GM19467 (cell line): Measurements from ENCODE around the gene PPARGC1A.

Source experiments
- ATAC-seq: cut with Tn5 transposase; IDR thresholded peaks from one replicate; pipeline ENCODE4 v1.9.1; 2021; ENCODE audit warnings: mild to moderate bottlenecking, moderate library complexity; ENCODE audit not compliant: unreplicated experiment

Gene PPARGC1A

DNA sequence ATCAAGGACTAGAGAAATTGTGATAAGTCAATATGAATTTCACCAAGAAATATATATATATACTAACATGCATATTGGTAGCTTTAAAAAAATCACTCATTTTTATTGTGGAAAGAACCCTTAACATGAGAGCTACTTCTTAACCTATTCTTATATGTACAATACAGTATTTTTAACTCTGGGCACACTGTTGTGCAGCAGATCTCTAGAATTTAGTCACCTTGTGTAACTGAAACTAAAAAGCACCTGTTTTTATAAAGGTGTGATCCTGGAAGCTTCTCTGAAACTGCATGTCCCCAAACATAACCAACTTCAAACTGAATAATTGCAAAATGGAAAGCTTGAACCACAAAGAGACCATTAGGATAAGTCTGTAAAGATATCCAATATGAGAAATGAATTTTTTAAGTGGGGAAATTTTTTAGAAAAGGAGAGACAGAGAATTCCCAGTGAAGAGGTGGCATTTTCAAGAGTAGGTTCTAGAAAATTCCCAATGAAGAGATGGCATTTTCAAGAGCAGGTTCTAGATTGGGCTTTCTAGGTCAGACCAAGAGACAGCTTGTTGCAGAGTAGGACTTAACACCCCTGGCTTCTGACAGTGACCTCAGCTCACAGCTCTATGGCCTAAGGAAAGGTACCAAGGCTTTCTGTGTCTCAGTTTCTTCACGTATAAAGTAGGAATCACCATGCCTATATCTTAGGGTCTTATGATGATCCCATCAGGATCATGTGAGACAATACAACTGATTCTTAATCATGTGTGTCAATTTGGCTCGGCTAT lies 22.0 kb upstream of the PPARGC1A start:
- ATAC-seq, result peak; percentile 79

- no peak for ATAC-seq
These were observed 19.8 kb upstream of the PPARGC1A start for GRCh38 chr4:23909671-23910070.

GRCh38 chr4:23906839-23907238 lies 17.0 kb upstream of the PPARGC1A start:
- ATAC-seq, result no peak

DNA sequence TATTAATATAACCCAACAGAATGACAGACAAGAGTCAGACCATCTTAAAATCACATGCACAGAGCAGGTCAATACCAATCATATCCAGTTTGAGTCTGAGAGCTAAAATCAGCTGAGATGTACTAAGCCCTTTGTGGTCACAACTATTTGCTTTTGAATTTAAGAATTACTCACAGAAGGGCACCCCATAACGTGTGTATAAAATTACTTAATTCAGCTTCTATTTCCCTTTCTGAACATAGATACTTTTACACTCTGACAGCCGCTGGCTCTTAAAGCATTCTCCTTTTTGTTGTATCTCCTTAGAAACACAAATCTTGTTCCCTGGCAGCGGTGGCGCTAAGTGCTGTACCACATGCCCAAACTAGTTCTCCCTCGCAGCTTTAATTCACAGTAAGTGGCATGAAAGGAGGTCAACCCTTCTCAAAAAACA lies 14.8 kb upstream of the PPARGC1A start:
- ATAC-seq, result no peak

DNA sequence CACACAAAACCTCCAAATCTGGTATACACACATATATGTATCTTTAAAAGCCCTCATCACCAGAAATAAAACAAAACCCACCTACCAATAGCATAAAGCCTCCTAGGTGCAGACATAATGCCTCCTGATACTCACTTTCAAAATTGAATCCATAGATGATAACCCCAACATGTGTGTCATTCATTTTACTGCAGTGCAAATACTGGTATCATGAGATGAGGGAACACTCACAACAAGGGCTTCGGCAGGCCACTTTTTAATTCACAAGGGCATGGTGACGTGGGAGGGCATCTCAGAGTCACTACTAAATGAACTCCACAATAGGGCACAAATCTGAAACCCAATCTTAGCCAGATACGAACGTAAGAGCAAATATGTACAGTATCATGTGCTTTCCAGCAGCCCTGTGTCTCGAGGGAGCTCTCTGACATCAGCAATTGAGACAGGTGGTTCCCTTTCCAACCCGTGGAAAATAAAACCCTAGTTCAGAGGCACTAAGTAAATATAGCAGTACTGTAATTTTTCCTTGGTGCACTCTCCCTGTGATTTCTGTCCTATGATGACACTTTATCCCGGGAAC lies 14.1 kb upstream of the PPARGC1A start:
- ATAC-seq, result no peak

DNA sequence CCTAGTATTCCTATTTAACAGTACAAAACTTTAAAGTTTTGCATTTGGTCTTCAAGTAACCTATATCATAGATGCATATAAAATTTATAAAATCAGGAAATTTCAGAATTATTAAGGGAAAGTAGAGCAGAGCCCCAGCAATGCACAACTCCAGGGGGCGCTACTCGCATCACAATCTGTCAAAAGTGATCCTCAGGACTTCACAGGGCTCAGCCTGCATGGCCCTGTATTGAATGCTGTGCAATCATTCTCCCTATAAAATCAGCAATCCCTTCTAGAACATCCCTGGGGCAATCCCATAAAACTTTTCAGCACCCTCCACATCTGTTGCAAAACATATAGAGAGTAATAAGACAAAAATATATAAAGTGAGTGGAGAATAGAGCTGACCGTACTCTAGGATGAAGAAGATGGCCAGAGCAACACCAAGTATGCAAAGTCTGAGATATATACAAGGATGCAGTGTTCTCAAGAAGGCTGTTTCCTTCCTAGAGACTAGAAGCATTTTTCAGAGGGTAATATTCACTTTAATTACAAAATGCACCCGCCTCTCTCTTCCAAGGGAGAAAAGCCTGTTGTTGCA lies 12.5 kb upstream of the PPARGC1A start:
- no peak for ATAC-seq

- ATAC-seq, result no peak
These were observed 10.8 kb upstream of the PPARGC1A start for GRCh38 chr4:23900636-23901035.

DNA sequence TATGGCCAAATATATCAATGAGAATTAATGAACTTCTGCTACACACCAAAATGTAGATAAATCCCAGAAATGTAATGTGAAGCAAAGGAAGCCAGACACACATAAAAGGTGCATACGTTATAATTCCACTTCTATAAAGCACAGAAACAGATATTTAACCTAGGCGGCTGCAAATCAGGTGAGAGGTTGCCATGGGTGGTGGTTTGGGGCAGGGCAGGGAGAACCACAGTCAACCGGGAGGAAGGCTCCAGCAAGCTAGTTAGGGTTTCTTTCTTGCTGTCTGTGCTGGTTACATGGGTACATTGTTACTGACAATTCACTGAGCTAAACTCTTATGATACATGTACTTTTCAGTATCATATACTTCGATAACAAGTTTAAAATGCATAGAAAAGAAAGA lies 9.7 kb upstream of the PPARGC1A start:
- ATAC-seq, result no peak

DNA sequence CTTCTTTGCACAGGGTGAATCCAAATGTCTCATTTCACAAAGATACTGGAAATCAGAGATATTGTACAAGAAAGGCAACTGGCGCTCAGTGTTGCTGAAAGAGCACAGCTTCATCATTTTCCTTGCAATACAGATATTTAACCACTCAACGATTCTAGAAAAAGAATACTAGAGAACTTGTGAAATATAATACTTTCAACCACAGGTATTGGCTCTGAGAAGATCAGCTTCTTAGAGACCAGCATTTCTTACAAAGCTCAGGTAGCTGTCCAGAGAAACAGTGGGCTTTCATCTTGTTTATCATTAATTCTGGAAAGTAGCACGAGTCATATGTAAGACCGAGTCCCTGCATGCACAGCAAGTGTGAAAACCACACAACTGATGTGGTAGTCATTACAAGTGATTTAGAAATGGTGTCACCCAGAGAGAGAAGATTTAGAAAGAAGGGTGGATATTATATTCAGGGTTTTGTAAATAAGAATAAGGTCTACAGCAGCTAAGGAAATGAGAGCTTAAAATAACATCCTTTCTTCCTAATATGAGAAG lies 7.8 kb upstream of the PPARGC1A start:
- ATAC-seq, result no peak

DNA sequence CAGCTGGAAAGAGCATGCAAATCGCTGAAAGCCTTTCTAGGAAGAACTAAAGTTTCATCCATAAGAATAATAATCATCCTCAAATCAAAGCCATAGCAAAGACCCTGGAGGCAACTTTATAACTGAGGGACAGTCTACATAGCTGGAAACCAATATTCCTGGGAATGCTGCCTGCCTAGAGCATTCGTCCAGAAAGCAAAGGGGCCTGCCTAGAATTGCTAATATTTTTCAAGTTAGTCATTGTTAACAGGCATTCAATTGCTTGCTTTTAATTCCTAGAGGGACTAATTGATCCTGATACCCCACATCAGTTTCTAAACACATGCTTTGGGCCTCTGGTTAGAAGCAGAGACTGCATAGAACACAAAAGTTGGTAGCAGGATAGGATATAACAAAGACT lies 4.2 kb upstream of the PPARGC1A start:
- ATAC-seq, result no peak

GRCh38 chr4:23891064-23891421 lies 1.2 kb upstream of the PPARGC1A start:
- ATAC-seq, result no peak

- no peak for ATAC-seq
These were observed 669 bp upstream of the PPARGC1A start for GRCh38 chr4:23890369-23891063.

DNA sequence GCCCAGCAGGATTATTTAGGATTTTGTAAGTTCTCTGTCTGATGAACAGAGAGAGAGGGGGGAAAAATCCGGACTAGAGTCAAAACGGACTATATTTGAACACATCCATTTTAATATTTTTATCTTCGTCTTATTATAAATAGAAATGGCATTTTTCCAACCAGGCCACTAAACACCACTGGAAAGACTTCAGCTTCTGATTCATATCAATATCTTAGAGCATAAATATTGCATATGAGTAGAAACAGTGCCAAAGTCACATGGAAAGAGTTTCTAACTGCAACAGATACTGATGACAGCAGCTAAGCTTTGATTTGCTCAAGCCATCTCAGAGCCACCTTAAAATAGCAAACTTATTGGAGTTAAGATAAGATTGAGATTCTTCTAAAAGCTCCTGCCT lies 456 bp downstream of the PPARGC1A start:
- no peak for ATAC-seq

- ATAC-seq, result no peak
These were observed 1.2 kb downstream of the PPARGC1A start for GRCh38 chr4:23888421-23889319.

GRCh38 chr4:23887989-23888388 lies 1.9 kb downstream of the PPARGC1A start:
- no peak for ATAC-seq

- ATAC-seq, result no peak
These were observed 2.7 kb downstream of the PPARGC1A start for GRCh38 chr4:23887173-23887572.

- ATAC-seq, result no peak
These were observed 3.8 kb downstream of the PPARGC1A start for GRCh38 chr4:23885943-23886590.

DNA sequence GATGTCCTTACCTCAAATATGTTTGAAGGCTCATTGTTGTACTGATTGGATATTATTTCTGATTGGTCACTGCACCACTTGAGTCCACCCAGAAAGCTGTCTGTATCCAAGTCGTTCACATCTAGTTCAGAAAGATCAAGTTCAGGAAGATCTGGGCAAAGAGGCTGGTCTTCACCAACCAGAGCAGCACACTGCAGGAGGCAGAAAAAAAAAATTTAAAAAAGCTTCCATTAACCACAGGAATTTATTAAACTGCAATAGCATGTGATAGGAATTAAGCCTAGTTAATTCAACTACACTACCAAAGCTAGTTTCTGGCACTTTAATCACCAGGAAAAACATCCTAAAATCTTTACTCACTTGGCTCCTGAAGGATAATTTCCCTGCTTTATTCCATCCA lies 5.1 kb downstream of the PPARGC1A start:
- ATAC-seq, result no peak

GRCh38 chr4:23884261-23884660 lies 5.6 kb downstream of the PPARGC1A start:
- no peak for ATAC-seq

GRCh38 chr4:23882976-23883531 lies 6.8 kb downstream of the PPARGC1A start:
- no peak for ATAC-seq
